Stimulated activated naive B cell treated with anti-CD40 and anti-IgM and Interleukin-4, amounts not matched to agents 10 μg/mL and 1 μg/mL and 100 μg/mL, for 72 hours (primary cell): ENCODE data around the gene KDM4C.
"Not testable (repeated sequence)": the region's sequence is repeated elsewhere in the genome, so short reads cannot be mapped to it uniquely, and the experiment has no call there.

Experiments used
- ATAC-seq, 2 donors: fragments of 150-1000 bp; cut with Tn5 transposase; replicated peaks; 2 replicates each; pipeline ENCODE4 v1.10.0; 2021; ENCODE audit warnings: moderate library complexity in 1 of 2
- DNase-seq: peaks from one replicate; pipeline ENCODE4 v3.0.0; 2021
- H3K27ac Mint-ChIP-seq: one replicate; pipeline ENCODE4 v1.8.0; 2022; ENCODE audit warnings: mild to moderate bottlenecking, mixed read lengths
- H3K27me3 Mint-ChIP-seq, 2 donors: one replicate each; pipeline ENCODE4 v1.8.0; 2022; ENCODE audit warnings: mixed read lengths in 2 of 2
- H3K36me3 Mint-ChIP-seq, 2 donors: one replicate each; pipeline ENCODE4 v1.8.0; 2022; ENCODE audit warnings: mixed read lengths in 2 of 2, mild to moderate bottlenecking in 1 of 2
- H3K4me1 Mint-ChIP-seq, 2 donors: one replicate each; pipeline ENCODE4 v1.8.0; 2022; ENCODE audit warnings: mixed read lengths in 2 of 2, mild to moderate bottlenecking in 1 of 2
- H3K4me3 Mint-ChIP-seq, 2 donors: one replicate each; pipeline ENCODE4 v1.8.0; 2022; ENCODE audit warnings: mild to moderate bottlenecking in 2 of 2, mixed read lengths in 2 of 2, moderate library complexity in 1 of 2
- H3K9me3 Mint-ChIP-seq, 2 donors: one replicate each; pipeline ENCODE4 v1.8.0; 2022; ENCODE audit warnings: mixed read lengths in 2 of 2, mild to moderate bottlenecking in 1 of 2

KDM4C gene

DNA sequence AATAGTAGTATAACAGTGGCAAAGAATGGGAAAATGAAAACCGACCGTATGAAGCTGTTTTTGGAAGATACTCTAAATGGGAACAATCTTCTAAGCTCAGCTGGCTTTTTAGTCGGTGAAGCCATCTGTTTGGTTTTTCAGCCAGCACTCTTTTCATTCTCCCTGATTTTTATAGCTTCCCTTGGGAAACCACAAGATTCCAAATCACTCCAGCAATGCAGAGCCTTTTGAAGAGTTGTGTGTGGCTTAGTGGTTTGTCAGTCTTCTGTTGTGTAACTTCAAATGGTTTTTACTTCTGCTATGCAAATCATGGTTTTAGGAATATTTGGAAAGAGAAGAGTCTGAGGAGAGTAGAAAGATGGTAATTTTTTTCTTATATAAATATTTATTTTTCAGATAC lies 180.7 kb downstream of the KDM4C start:
- ATAC-seq (no peak), DNase-seq (no peak)
- Mint-ChIP-seq H3K27me3 (no peaks in the 10 kb centered on the region), H3K36me3 (peaks cover 10 to 45% of the 10 kb centered on the region in 2 donors), H3K27ac (no peak overlapping the region), H3K4me3 (no peak overlapping the region), H3K9me3 (peaks cover 0 to 1% of the 10 kb centered on the region in 2 donors), H3K4me1 (peaks cover 16 to 31% of the 10 kb centered on the region in 2 donors)

- H3K27me3 Mint-ChIP-seq, result no peaks in the 10 kb centered on the region
- peaks cover 8 to 45% of the 10 kb centered on the region in 2 donors for H3K36me3 Mint-ChIP-seq
- DNase-seq (no peak), ATAC-seq (no peak)
- H3K4me1 Mint-ChIP-seq, result peaks cover 17 to 34% of the 10 kb centered on the region in 2 donors
- H3K27ac Mint-ChIP-seq, result no peak overlapping the region
- H3K9me3 Mint-ChIP-seq, result no peaks in the 10 kb centered on the region
- H3K4me3 Mint-ChIP-seq, result no peak overlapping the region
These were observed 181.1 kb downstream of the KDM4C start for GRCh38 chr9:6938873-6939272.

DNA sequence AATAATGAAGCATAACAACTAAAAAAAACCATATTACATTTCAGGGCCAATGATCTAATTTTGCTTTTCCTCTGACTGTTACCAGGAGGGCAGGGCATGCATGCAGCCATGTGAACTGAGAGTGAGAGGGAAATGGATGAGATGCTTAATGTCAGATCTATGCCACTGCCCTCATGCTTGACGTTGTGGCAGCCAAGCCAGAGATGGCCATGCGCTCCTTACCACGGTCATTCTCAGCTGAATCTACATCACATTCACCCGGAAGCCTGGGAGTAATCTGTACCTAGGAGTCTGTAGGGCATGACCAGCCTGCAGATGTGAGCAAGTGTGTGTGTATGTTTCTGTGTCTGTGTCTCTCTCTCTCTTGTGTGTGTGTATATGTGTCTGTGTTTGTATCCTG lies 183.7 kb downstream of the KDM4C start:
- DNase-seq (no peak), ATAC-seq (no peak)
- Mint-ChIP-seq H3K4me3 (no peak overlapping the region), H3K36me3 (peaks cover 14 to 47% of the 10 kb centered on the region in 2 donors), H3K27me3 (no peaks in the 10 kb centered on the region), H3K9me3 (no peaks in the 10 kb centered on the region), H3K27ac (no peak overlapping the region), H3K4me1 (peaks cover 21 to 41% of the 10 kb centered on the region in 2 donors)

DNA sequence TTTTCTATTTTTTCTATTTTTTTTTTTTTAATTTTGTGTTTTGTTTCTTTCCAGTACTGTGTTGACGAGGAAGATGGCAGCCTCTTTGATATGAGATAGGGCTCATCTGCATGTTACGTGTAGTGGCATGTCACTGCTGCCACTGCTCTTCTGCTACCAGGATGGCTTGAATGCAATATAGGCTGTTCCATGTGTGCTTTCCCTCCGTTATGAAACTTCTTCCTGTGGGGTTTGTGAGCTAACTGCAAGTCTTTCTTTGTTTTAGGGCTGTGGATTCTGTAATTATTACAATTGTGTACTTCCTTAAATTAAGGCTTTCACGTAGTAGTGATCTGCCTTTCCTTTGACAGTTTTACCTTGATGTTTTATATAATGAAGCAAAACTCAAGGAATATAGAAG lies 184.6 kb downstream of the KDM4C start:
- H3K27ac Mint-ChIP-seq, result no peak overlapping the region

DNA sequence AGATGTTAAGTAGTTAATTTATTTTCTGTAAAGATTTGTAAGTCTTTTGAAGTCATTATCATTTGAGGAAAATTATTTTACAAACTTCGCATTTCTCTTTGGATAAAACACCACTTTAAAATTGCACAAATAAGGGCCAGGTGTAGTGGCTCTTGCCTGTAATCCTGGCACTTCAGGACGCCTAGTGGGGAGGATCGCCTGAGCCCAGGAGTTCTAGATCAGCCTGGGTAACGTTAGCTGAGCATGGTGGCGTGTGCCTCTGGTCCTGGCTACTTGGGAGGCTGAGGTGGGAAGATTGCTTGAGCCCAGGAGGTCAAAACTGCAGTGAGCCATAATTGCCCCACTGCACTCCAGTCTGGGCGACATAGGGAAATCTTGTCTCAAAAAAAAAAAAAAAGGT lies 185.5 kb downstream of the KDM4C start:
- DNase-seq, result no peak
- no peak overlapping the region for H3K27ac Mint-ChIP-seq
- H3K9me3 Mint-ChIP-seq, result no peaks in the 10 kb centered on the region
- peaks cover 18 to 39% of the 10 kb centered on the region in 2 donors for H3K4me1 Mint-ChIP-seq
- no peaks in the 10 kb centered on the region for H3K27me3 Mint-ChIP-seq
- ATAC-seq, result no peak
- no peak overlapping the region for H3K4me3 Mint-ChIP-seq
- peaks cover 18 to 53% of the 10 kb centered on the region in 2 donors for H3K36me3 Mint-ChIP-seq

More for the DNA sequence above, 184.6 kb downstream of the KDM4C start:
- H3K4me1 Mint-ChIP-seq, result peaks cover 18 to 34% of the 10 kb centered on the region in 2 donors
- H3K9me3 Mint-ChIP-seq, result no peaks in the 10 kb centered on the region
- ATAC-seq (no peak), DNase-seq (no peak)
- peaks cover 14 to 47% of the 10 kb centered on the region in 2 donors for H3K36me3 Mint-ChIP-seq
- no peaks in the 10 kb centered on the region for H3K27me3 Mint-ChIP-seq
- H3K4me3 Mint-ChIP-seq, result no peak overlapping the region

DNA sequence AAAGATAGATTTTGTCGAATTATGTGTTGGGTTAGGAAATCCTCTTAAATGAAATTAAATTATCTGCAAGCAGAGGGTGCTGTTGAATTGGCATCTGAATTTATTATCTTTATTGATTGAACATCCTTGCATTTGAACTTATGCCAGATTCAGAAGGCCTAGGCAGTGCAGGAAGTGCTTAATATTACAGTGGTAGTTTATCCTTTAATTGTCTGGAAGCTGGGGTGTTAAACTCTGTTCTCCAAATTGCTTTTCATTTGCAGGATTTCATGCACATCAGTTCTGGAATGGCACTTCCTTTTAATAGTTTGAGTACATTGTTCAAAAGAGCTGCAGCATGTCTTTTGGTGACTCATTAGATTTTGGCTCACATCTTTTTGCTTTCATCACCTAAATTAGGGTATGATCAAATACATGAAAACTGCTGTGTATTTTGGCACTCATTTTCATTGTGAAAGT lies 186.3 kb downstream of the KDM4C start:
- H3K9me3 Mint-ChIP-seq, result no peaks in the 10 kb centered on the region
- no peak for DNase-seq
- H3K4me1 Mint-ChIP-seq, result peaks cover 15 to 39% of the 10 kb centered on the region in 2 donors
- peaks cover 19 to 55% of the 10 kb centered on the region in 2 donors for H3K36me3 Mint-ChIP-seq
- no peak overlapping the region for H3K27ac Mint-ChIP-seq
- H3K4me3 Mint-ChIP-seq, result no peak overlapping the region
- no peak for ATAC-seq
- no peaks in the 10 kb centered on the region for H3K27me3 Mint-ChIP-seq

GRCh38 chr9:6944896-6945295 lies 187.1 kb downstream of the KDM4C start:
- Mint-ChIP-seq H3K4me3 (no peak overlapping the region), H3K27me3 (no peaks in the 10 kb centered on the region), H3K36me3 (peaks cover 26 to 59% of the 10 kb centered on the region in 2 donors), H3K27ac (no peak overlapping the region), H3K9me3 (no peaks in the 10 kb centered on the region), H3K4me1 (peaks cover 13 to 37% of the 10 kb centered on the region in 2 donors)
- ATAC-seq (no peak), DNase-seq (no peak)

GRCh38 chr9:6945816-6946215 lies 188.0 kb downstream of the KDM4C start:
- H3K9me3 Mint-ChIP-seq, result no peaks in the 10 kb centered on the region
- peaks cover 26 to 59% of the 10 kb centered on the region in 2 donors for H3K36me3 Mint-ChIP-seq
- H3K4me3 Mint-ChIP-seq, result no peak overlapping the region
- DNase-seq, result no peak
- no peaks in the 10 kb centered on the region for H3K27me3 Mint-ChIP-seq
- peaks cover 12 to 34% of the 10 kb centered on the region in 2 donors for H3K4me1 Mint-ChIP-seq
- no peak for ATAC-seq
- no peak overlapping the region for H3K27ac Mint-ChIP-seq

- peaks cover 26 to 53% of the 10 kb centered on the region in 2 donors for H3K36me3 Mint-ChIP-seq
- no peak overlapping the region for H3K27ac Mint-ChIP-seq
- ATAC-seq (no peak), DNase-seq (no peak)
- no peaks in the 10 kb centered on the region for H3K9me3 Mint-ChIP-seq
- no peaks in the 10 kb centered on the region for H3K27me3 Mint-ChIP-seq
- no peak overlapping the region for H3K4me3 Mint-ChIP-seq
- peaks cover 14 to 37% of the 10 kb centered on the region in 2 donors for H3K4me1 Mint-ChIP-seq
These were observed 188.9 kb downstream of the KDM4C start for GRCh38 chr9:6946583-6947166.

DNA sequence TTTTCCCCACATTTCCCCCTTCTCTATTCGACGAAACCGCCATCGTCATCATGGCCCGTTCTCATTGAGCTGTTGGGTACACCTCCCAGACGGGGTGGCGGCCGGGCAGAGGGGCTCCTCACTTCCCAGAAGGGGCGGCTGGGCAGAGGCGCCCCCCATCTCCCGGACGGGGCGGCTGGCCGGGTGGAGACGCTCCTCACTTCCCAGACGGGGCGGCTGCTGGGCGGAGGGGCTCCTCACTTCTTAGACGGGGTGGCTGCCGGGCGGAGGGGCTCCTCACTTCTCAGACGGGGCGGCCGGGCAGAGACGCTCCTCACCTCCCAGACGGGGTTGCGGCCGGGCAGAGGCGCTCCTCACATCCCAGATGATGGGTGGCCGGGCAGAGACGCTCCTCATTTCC lies 191.1 kb downstream of the KDM4C start:
- not testable (repeated sequence) for ATAC-seq, DNase-seq, H3K27ac Mint-ChIP-seq, H3K27me3 Mint-ChIP-seq, H3K9me3 Mint-ChIP-seq
- H3K4me3 Mint-ChIP-seq, result peak overlapping the region in 1 of 2 donors; percentile 39
- H3K4me1 Mint-ChIP-seq, result peaks cover 12 to 34% of the 10 kb centered on the region in 2 donors
- peaks cover 22 to 39% of the 10 kb centered on the region in 2 donors for H3K36me3 Mint-ChIP-seq

- H3K27ac Mint-ChIP-seq, result peak overlapping the region; percentile 48
- no peak overlapping the region for H3K4me3 Mint-ChIP-seq
- peak; percentile 34 to 36 for ATAC-seq
- peaks cover 32 to 53% of the 10 kb centered on the region in 2 donors for H3K4me1 Mint-ChIP-seq
- DNase-seq, result no peak
- peaks cover 4 to 17% of the 10 kb centered on the region in 2 donors for H3K36me3 Mint-ChIP-seq
- no peaks in the 10 kb centered on the region for H3K27me3 Mint-ChIP-seq
- H3K9me3 Mint-ChIP-seq, result no peaks in the 10 kb centered on the region
These were observed 197.6 kb downstream of the KDM4C start for GRCh38 chr9:6955251-6955921.

DNA sequence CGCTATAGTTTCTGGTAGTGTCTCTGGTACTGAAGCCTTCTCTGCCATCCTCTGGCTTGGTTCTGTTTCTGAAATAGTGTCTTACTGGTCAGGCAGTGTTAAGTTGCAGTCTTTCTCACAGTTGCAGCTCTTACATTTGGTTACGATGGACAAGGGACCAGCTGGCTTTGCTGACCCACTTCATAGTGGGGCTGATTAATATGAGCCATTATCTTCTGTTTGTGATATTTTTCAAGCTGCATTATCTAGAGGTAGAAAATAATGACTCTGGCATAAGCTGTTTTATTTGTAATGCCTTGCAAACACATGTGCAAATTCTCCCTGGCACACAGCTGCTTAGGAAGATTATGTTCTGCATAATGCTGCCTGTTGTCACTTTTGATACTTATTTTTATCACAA lies 199.1 kb downstream of the KDM4C start:
- Mint-ChIP-seq H3K4me1 (peaks cover 36 to 56% of the 10 kb centered on the region in 2 donors), H3K27me3 (no peaks in the 10 kb centered on the region), H3K36me3 (peaks cover 11 to 20% of the 10 kb centered on the region in 2 donors), H3K9me3 (no peaks in the 10 kb centered on the region), H3K4me3 (no peak overlapping the region), H3K27ac (no peak overlapping the region)
- no peak for ATAC-seq
- DNase-seq, result no peak

DNA sequence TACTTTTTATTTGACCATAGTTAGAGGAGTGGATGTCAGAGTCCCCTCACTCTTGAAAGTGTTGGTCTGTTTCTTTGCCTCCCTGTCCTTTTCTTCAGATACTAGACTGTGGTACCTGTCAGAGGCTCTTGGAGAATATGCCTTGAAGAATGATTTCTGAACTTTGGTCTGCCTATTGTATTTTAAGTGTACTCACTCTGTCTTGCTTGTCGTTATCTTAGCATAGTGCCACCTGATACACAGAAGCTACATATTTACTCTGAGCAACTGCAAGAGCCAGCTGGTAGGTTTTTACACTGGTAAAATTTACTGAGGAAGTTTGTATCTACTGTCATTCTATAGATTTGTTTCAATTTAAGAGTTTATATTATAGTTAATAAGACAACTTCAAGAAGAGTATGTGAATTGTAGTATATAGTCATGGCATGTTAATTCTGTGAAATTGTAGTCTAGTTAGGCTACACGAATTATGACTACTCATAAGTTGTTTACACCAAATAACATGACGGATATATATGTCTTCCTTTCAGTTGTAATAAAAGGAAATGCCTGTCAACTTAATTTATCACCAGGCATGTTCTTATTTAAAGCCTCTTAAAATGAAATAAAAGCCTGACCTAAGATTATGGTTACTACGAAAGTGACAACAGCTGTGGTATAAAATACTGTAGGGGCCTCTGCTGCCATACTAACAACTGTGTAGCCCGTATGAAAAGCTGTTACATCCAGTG lies 201.7 kb downstream of the KDM4C start:
- H3K4me1 Mint-ChIP-seq, result peaks cover 28 to 41% of the 10 kb centered on the region in 2 donors
- no peak overlapping the region for H3K4me3 Mint-ChIP-seq
- peaks cover 14 to 21% of the 10 kb centered on the region in 2 donors for H3K36me3 Mint-ChIP-seq
- DNase-seq (no peak), ATAC-seq (no peak)
- H3K9me3 Mint-ChIP-seq, result no peaks in the 10 kb centered on the region
- no peak overlapping the region for H3K27ac Mint-ChIP-seq
- H3K27me3 Mint-ChIP-seq, result no peaks in the 10 kb centered on the region

DNA sequence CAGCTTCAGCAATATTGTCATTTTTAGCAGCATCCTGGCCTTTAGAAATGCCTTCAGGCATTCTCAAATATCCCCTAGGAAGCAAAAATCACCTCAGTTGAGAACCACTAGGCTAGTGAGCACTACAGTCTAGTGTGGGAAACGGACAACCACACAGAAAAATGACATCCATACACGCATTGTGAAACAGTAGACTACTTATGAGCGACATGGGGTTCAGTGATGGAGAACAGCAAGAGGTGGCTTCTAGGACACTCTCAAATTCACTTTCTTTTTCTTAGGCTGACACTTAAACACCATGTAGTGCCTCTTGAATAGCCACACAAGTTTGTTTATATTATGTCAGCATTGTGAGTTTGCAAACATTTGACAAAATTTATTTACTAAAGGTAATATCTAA lies 203.0 kb downstream of the KDM4C start:
- H3K9me3 Mint-ChIP-seq, result no peaks in the 10 kb centered on the region
- ATAC-seq, result no peak
- peaks cover 13 to 21% of the 10 kb centered on the region in 2 donors for H3K36me3 Mint-ChIP-seq
- peaks cover 18 to 27% of the 10 kb centered on the region in 2 donors for H3K4me1 Mint-ChIP-seq
- H3K27ac Mint-ChIP-seq, result no peak overlapping the region
- H3K27me3 Mint-ChIP-seq, result no peaks in the 10 kb centered on the region
- no peak overlapping the region for H3K4me3 Mint-ChIP-seq
- DNase-seq, result no peak
